ENCODE results near the gene RPF1. TPM values are rescaled to one million over a fixed set of nuclear protein-coding genes. Genes with fewer than 3 reads are reported as not detected.

Gene RPF1
- total RNA-seq, 1 experiment from 2014 or later = 23.4 TPM

DNA sequence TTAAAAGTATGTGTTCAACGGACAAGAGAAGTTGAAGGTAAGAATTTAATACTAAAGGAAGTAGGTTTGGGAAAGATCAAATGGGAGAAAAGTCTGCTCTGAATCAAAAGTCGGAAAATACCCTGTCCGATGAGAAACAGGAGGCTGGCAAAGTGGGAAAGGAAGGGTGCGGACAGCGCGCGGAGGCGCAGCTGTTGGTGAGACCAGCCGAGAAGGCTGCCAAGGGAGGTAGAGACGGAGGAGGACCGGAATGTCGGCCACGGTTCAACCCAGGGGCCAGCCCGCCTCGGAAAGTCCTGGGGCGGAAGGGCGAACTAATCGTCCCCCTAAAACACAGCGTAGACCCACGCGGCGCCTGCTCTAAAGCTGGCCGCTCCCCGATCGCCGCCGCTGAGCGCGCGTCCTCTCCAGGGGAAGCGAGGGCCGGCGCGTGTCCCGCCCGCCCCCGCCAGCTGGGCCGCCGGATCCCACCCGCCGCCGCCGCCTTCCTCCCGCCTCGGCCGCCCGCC is 26.5 kb downstream of the RPF1 start:
- no TSS peak for BruUV-seq (replicated peaks)
- intact Hi-C loops (cut with micrococcal nuclease; ENCODE audit: unreplicated experiment) = loop anchor here (1.0 to 5.0 kb wide), 4 partner anchors 68 to 187 kb away; partner anchors contain the start of gene SSX2IP
- peaks cover 11% of the 10 kb centered on the region; the same call in 1 of the 2 replicates for H3K36me3 ChIP-seq (ENCODE audit: low read depth)
- peak in 1 of 2 experiments; percentile 43 for DNase-seq
- H3K4me3 ChIP-seq = peak overlapping the region; percentile 81
- peaks cover 60% of the 10 kb centered on the region for H3K79me2 ChIP-seq (ENCODE audit: low read depth)
- CTCF ChIA-PET = no interaction called here
- H2AFZ ChIP-seq = peak overlapping the region; percentile 77
- no peaks in the 10 kb centered on the region for H3K9me2 ChIP-seq (ENCODE audit: insufficient read depth)
- POLR2A ChIA-PET (ENCODE audit: unreplicated experiment) = interaction anchor here (0.6 to 1.1 kb wide), 4 partner anchors 67 to 114 kb away, joined by 3 to 14 read pairs (median 5); partner anchors contain the start of gene CTBS
- H3K4me1 ChIP-seq (replicated peaks; ENCODE audit: insufficient read depth) = peaks cover 28% of the 10 kb centered on the region
- H3K9me3 ChIP-seq (ENCODE audit: insufficient read depth, low read depth) = no peaks in the 10 kb centered on the region; the same call in 1 of the 2 replicates
- H4K20me1 ChIP-seq (ENCODE audit: insufficient read depth) = peaks cover 36% of the 10 kb centered on the region
- H3K4me2 ChIP-seq = peak overlapping the region; percentile 83
- H3F3A ChIP-seq (ENCODE audit: insufficient read depth, low read depth) = peaks cover 25% of the 10 kb centered on the region
- TF ChIP-seq, protein P1, sequence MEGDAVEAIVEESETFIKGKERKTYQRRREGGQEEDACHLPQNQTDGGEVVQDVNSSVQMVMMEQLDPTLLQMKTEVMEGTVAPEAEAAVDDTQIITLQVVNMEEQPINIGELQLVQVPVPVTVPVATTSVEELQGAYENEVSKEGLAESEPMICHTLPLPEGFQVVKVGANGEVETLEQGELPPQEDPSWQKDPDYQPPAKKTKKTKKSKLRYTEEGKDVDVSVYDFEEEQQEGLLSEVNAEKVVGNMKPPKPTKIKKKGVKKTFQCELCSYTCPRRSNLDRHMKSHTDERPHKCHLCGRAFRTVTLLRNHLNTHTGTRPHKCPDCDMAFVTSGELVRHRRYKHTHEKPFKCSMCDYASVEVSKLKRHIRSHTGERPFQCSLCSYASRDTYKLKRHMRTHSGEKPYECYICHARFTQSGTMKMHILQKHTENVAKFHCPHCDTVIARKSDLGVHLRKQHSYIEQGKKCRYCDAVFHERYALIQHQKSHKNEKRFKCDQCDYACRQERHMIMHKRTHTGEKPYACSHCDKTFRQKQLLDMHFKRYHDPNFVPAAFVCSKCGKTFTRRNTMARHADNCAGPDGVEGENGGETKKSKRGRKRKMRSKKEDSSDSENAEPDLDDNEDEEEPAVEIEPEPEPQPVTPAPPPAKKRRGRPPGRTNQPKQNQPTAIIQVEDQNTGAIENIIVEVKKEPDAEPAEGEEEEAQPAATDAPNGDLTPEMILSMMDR (conservative IDR thresholded peaks at IDR 0.05) = no peak
- no peak for TF ChIP-seq EZH2 (IDR thresholded peaks at IDR 0.05; ENCODE audit: low read depth)
- no peaks in the 10 kb centered on the region for H3K27me3 ChIP-seq (ENCODE audit: insufficient read depth, low read depth)
- peak overlapping the region; percentile 96 for H3K27ac ChIP-seq

DNA sequence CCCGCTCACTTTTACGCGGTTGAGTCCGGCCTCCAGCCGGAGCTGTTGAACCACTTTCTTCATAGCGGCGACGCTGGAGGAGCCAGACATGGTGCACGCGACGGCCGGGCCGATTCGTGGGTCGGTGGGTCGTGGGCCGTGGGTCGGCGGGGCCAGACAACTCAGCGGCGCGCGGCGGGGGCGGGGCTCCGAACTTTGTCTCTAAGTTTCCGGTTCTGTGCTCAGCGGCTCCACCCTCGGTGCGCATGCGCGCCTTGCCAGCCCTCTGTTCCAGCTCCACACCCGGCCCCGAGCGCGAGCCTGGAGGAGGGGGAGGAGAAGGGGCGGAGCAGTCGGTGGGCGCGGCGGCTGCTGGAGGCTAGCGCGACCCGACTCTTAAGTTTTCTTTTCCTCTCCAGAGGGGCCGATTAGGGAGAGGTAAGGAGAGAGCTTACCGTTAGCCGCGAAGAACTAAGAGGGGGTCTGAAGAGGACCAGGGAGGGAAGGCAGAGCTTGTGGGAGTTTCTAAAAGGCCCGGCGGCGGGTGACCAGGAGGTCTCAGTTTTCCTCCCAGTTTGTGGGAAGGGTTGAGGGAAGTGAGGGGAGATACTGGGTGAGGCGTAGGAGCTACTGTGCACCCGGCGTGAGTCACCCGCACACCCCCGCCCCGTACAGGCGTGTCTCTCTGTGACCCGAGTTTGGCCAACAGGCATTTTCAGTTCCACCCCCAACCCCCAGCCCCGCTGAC is 27.1 kb downstream of the RPF1 start, which contains the start of the genes GNG5 and SPATA1:
GNG5 (minus strand) TSS at position 580 of the 727 bp plus-strand sequence; CDS start at position 90, 490 bp downstream.
SPATA1 (plus strand) TSS at position 385 of the 727 bp plus-strand sequence. CDS start 9,974 bp downstream, outside the sequence.
- peaks cover 30% of the 10 kb centered on the region for H4K20me1 ChIP-seq (ENCODE audit: insufficient read depth)
- H3K27ac ChIP-seq = peak within 1 kb of the TSS; percentile 96
- TF ChIP-seq EZH2 (IDR thresholded peaks at IDR 0.05; ENCODE audit: low read depth) = no peak
- TF ChIP-seq, protein P1 (conservative IDR thresholded peaks at IDR 0.05) = no peak
- H3K4me1 ChIP-seq (replicated peaks; ENCODE audit: insufficient read depth) = peaks cover 28% of the 10 kb centered on the region
- H3K4me3 ChIP-seq = peak within 1 kb of the TSS; percentile 81
- peak within 1 kb of the TSS; percentile 83 for H3K4me2 ChIP-seq
- H3K9me3 ChIP-seq (ENCODE audit: insufficient read depth, low read depth) = no peaks in the 10 kb centered on the region; the same call in 1 of the 2 replicates
- H3K9me2 ChIP-seq (ENCODE audit: insufficient read depth) = no peaks in the 10 kb centered on the region
- ChIA-PET CTCF (interaction anchor here (1.0 kb wide), 1 partner anchor 114 kb away, joined by 3 read pairs; no protein-coding TSS in a partner anchor), POLR2A (ENCODE audit: unreplicated experiment) (interaction anchor here (0.5 to 1.1 kb wide), 13 partner anchors 26 to 1711 kb away, joined by 3 to 14 read pairs (median 3); partner anchors contain the start of gene CTBS)
- intact Hi-C loops (cut with micrococcal nuclease; ENCODE audit: unreplicated experiment) = loop anchor here (1.0 to 5.0 kb wide), 4 partner anchors 67 to 186 kb away; partner anchors contain the start of gene SSX2IP
- DNase-seq = peak; percentile 91 to 97
- peaks cover 6% of the 10 kb centered on the region; the same call in 1 of the 2 replicates for H3K36me3 ChIP-seq (ENCODE audit: low read depth)
- H3K79me2 ChIP-seq (ENCODE audit: low read depth) = peaks cover 54% of the 10 kb centered on the region
- H2AFZ ChIP-seq = peak within 1 kb of the TSS; percentile 77
- BruUV-seq (replicated peaks) = no TSS peak
- peaks cover 22% of the 10 kb centered on the region for H3F3A ChIP-seq (ENCODE audit: insufficient read depth, low read depth)
- no peaks in the 10 kb centered on the region for H3K27me3 ChIP-seq (ENCODE audit: insufficient read depth, low read depth)
